Measurements from ENCODE around the gene EXOC3.
A peak's percentile ranks its signal among the peaks of the same experiment; 100 is the strongest.

- TF ChIP-seq CTCF (IDR thresholded peaks at IDR 0.05; ENCODE audit: low read length) (peak; percentile 28; the same call in 1 of the 2 replicates), EZH2 (IDR thresholded peaks at IDR 0.05; ENCODE audit: borderline replicate concordance, low read length) (no peak)
Observed at GRCh38 chr5:399296-400281, 43.4 kb upstream of the EXOC3 start.

All from OCI-LY1 (cell line).